IMR-90 (cell line): ENCODE measurements around the gene ITGA5. TPM values are rescaled to one million over a fixed set of nuclear protein-coding genes. Genes with fewer than 3 reads are reported as not detected.

ENCODE experiments used
- ATAC-seq: fragments of 200-7000 bp; cut with Tn5 transposase; 2 replicates; pipeline ENCODE4 v1.9.1; 2020; ENCODE audit warnings: low read depth, mild to moderate bottlenecking, moderate library complexity
- BruUV-seq: library from RNA; stranded (reverse); fragments of 400-500 nt; replicated peaks from 2 replicates; lab custom pipeline; 2021; lab: Mats Ljungman, UMichigan
- CTCF ChIA-PET: fragments of 300-600 bp; formaldehyde crosslinking; extraction: SDS; loops from one replicate; lab custom pipeline; 2021; ENCODE audit warnings: antibody characterized with exemption; lab: Yijun Ruan, JAX
- POLR2A ChIA-PET: fragments of 300-600 bp; sonication (Branson Sonifier 250); formaldehyde crosslinking; loops from one replicate; lab custom pipeline; 2022; ENCODE audit warnings: antibody characterized with exemption; ENCODE audit not compliant: unreplicated experiment; lab: Charles Lee
- DNase-seq: peaks from one replicate; pipeline ENCODE4 v3.0.0; 2013
- H2AFZ ChIP-seq: replicated peaks from 2 replicates; pipeline ENCODE3; 2013; ENCODE audit warnings: low read length, mild to moderate bottlenecking; ENCODE audit not compliant: poor library complexity
- H2AK5ac ChIP-seq: 2 replicates; pipeline ENCODE4 v1.6.1; 2013; ENCODE audit warnings: low read depth, low read length, inconsistent platforms
- H2AK9ac ChIP-seq: replicated peaks from 2 replicates; pipeline ENCODE3; 2013; ENCODE audit warnings: mild to moderate bottlenecking, low read depth, low read length, moderate library complexity; ENCODE audit not compliant: poor library complexity
- H2BK120ac ChIP-seq: 2 replicates; pipeline ENCODE4 v1.6.1; 2013; ENCODE audit warnings: low read depth, low read length, inconsistent platforms
- H2BK15ac ChIP-seq: 3 replicates; pipeline ENCODE4 v1.6.1; 2013; ENCODE audit warnings: low read depth, low read length, inconsistent platforms
- H2BK20ac ChIP-seq: 2 replicates; pipeline ENCODE4 v1.6.1; 2013; ENCODE audit warnings: low read depth, mild to moderate bottlenecking, inconsistent platforms, low read length, moderate library complexity
- H2BK5ac ChIP-seq: 2 replicates; pipeline ENCODE4 v1.6.1; 2013; ENCODE audit warnings: mild to moderate bottlenecking, low read depth, low read length, inconsistent platforms; ENCODE audit not compliant: poor library complexity, severe bottlenecking
- H3K14ac ChIP-seq: replicated peaks from 2 replicates; pipeline ENCODE4 v1.6.1; 2013; ENCODE audit warnings: low read depth, low read length, inconsistent platforms
- H3K18ac ChIP-seq: 2 replicates; pipeline ENCODE4 v1.6.1; 2013; ENCODE audit warnings: low read depth, low read length, control low read depth
- H3K23ac ChIP-seq: 2 replicates; pipeline ENCODE4 v1.6.1; 2013; ENCODE audit warnings: low read depth, low read length, inconsistent platforms
- H3K27ac ChIP-seq: 2 replicates; pipeline ENCODE4 v1.5.1; 2013; ENCODE audit warnings: mild to moderate bottlenecking, control low read depth, low read length; ENCODE audit not compliant: insufficient read depth
- H3K27me3 ChIP-seq: 2 replicates; pipeline ENCODE4 v1.6.1; 2013; ENCODE audit warnings: low read length; ENCODE audit not compliant: control insufficient read depth, insufficient read depth
- H3K36me3 ChIP-seq: 2 replicates; pipeline ENCODE4 v1.6.1; 2013; ENCODE audit warnings: low read length, mixed read lengths; ENCODE audit not compliant: control insufficient read depth, insufficient read depth
- H3K4ac ChIP-seq: 2 replicates; pipeline ENCODE4 v1.6.1; 2013; ENCODE audit warnings: low read depth, low read length, inconsistent platforms
- H3K4me1 ChIP-seq: 2 replicates; pipeline ENCODE4 v1.6.1; 2013; ENCODE audit warnings: low read length, mixed read lengths; ENCODE audit not compliant: control insufficient read depth, insufficient read depth
- H3K4me2 ChIP-seq: 2 replicates; pipeline ENCODE4 v1.6.1; 2013; ENCODE audit warnings: low read depth, mild to moderate bottlenecking, control low read depth, low read length, moderate library complexity
- H3K4me3 ChIP-seq: 2 replicates; pipeline ENCODE4 v1.5.1; 2013; ENCODE audit warnings: low read depth, mild to moderate bottlenecking, control low read depth, low read length, moderate library complexity; ENCODE audit not compliant: insufficient read depth
- H3K56ac ChIP-seq: 2 replicates; pipeline ENCODE4 v1.6.1; 2013; ENCODE audit warnings: low read length, inconsistent platforms; ENCODE audit not compliant: insufficient read depth; ENCODE audit errors: extremely low read depth
- H3K79me1 ChIP-seq, 2 experiments: 2 replicates each; pipeline ENCODE4 v1.6.1; 2013; ENCODE audit warnings: low read length in 2 of 2, inconsistent platforms in 1 of 2, low read depth in 1 of 2
- H3K9ac ChIP-seq: 2 replicates; pipeline ENCODE4 v1.6.1; 2013; ENCODE audit warnings: low read depth, low read length, control low read depth
- H3K9me1 ChIP-seq: 2 replicates; pipeline ENCODE4 v1.6.1; 2013; ENCODE audit warnings: low read length, inconsistent platforms; ENCODE audit not compliant: insufficient read depth
- H3K9me3 ChIP-seq: 2 replicates; pipeline ENCODE4 v1.6.1; 2013; ENCODE audit warnings: low read length; ENCODE audit not compliant: control insufficient read depth, insufficient read depth
- H4K20me1 ChIP-seq: 2 replicates; pipeline ENCODE4 v1.6.1; 2013; ENCODE audit warnings: low read length, inconsistent platforms; ENCODE audit not compliant: insufficient read depth
- H4K5ac ChIP-seq: 2 replicates; pipeline ENCODE4 v1.6.1; 2013; ENCODE audit warnings: mild to moderate bottlenecking, low read depth, low read length, control low read depth
- H4K8ac ChIP-seq, 2 experiments: 2 replicates each; pipeline ENCODE4 v1.6.1; 2013; ENCODE audit warnings: low read depth in 2 of 2, low read length in 2 of 2, control low read depth in 1 of 2, inconsistent platforms in 1 of 2
- H4K91ac ChIP-seq: 2 replicates; pipeline ENCODE4 v1.6.1; 2013; ENCODE audit warnings: low read depth, low read length, inconsistent platforms; ENCODE audit not compliant: insufficient read depth
- MAZ ChIP-seq: IDR thresholded peaks from 2 replicates; pipeline ENCODE4 v1.6.1; 2012; ENCODE audit warnings: low read depth, mild to moderate bottlenecking, low read length, improper control_type of control experiment, moderate library complexity, borderline replicate concordance
- NFE2L2 ChIP-seq: fragments of 150-350 bp; IDR thresholded peaks from 2 replicates; pipeline ENCODE4 v1.6.1; 2016; ENCODE audit warnings: low read depth, mild to moderate bottlenecking, low read length
- RFX5 ChIP-seq: IDR thresholded peaks from 2 replicates; pipeline ENCODE4 v1.8.0; 2012; ENCODE audit warnings: low read depth, mild to moderate bottlenecking, low read length, moderate library complexity
- WGBS, 2 experiments: methylation state at CpG; one replicate each; pipeline versions ENCODE4 v1.1.5 to v1.1.7; 2013; ENCODE audit warnings: missing lambda C conversion rate in 2 of 2; ENCODE audit not compliant: insufficient read length in 1 of 2; ENCODE audit errors: extremely low coverage in 2 of 2; 5-methylcytosine and 5-hydroxymethylcytosine counted together
- dilution Hi-C: fragments of 300-500 bp; cut with HindIII; formaldehyde crosslinking; loops from one replicate; pipeline ENCODE4 v1.14.3; 2018; ENCODE audit warnings: low sequenced_read_pairs; ENCODE audit not compliant: unreplicated experiment
- in situ Hi-C: fragments of 300-500 bp; cut with MboI; formaldehyde crosslinking; loops from 3 replicates; pipeline ENCODE4 v1.14.3; 2019; ENCODE audit warnings: low sequenced_read_pairs, inconsistent platforms, mixed read lengths
- intact Hi-C: fragments of 100-400 bp; cut with micrococcal nuclease; formaldehyde crosslinking; loops from 2 replicates; pipeline ENCODE4 v1.10.0; 2022
- polyA plus RNA-seq, 3 experiments: library from polyadenylated mRNA; depleted of rRNA; stranded (reverse); fragments of >200 nt; gene quantifications; 2 replicates each; pipeline ENCODE4 v1.2.3, GENCODE V29; 2012; ENCODE audit warnings: low replicate concordance in 1 of 3
- total RNA-seq: library from RNA; depleted of rRNA; stranded (reverse); fragments of >200 nt; gene quantifications from 2 replicates; pipeline ENCODE4 v1.2.3, GENCODE V29; 2012
- TF ChIP-seq, protein P1 (sequence below): conservative IDR thresholded peaks from 2 replicates; pipeline ENCODE4 v1.5.1; 2012; ENCODE audit warnings: mild to moderate bottlenecking, low read depth, low read length, improper control_type of control experiment

The ITGA5 gene
- total and polyA plus RNA-seq, 2 of the 4 experiments (the other 2 are of a cell fraction), result 159 to 259 TPM

DNA sequence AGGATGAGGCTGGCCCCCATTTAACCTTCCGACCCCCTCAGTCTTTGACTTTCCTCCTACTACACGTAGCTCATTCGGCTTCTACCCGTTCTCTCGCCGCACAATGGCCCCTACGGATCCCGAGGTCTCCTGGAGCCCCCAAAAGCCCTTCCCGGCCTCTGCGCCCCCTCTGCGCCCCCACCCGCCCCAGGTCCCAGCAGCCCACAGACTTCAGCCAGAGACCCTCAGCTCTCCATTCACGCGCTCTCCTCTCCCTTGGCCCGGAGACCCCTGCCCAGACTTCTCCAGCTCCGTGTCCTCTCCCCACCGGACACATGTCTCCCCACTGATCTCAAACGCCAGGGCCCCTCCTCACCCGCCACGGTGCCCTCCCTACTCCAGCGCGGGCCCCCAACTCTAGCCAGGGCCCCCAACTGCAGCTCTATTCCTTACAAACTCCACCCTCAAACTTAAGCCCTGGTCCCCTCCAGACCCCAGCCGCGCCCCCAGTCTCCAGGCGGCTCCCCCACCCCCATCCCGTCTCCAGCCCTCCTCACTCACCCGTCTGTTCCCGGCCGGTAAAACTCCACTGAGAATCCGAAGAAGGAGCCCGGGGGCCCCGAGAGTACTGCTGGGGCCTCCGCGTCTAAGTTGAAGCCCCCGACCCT is 502 bp downstream of the ITGA5 start (continued):
- no peak for TF ChIP-seq MAZ

DNA sequence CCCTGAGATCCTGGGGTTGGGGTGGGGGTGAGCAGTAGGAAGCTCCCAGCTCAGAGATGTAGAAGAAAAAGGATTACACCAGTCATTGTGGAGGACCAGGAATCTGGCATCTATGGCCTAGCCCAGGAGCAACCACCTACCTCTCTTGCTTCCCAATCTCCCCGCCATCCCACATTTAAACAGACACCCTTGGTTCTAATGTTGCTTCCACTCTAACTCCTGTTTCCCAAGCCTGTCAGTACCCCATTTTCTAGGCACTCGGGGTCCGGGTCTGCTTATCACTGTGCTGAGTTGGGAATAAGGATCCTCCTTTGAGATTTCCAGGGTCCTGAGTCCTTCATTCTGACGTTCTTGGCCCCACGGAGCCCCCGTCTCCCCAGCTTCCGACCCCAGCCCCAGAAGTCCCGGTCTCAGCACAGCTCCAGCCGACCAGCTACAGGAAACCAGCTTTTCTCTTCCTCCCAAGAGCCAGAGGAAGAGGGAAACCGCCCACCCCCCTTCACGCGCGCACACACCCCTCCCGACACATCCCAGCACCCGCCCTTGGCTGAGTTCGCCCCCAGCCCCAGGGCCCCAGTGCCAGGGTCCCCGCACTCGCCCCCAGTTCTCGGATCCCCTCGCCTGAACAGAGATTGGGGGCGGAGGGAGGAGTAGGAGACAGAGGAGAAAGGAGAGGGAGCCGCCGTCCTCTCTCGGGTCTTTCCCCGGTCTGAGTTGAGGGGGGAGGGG is 1.2 kb downstream of the ITGA5 start:
- H4K20me1 ChIP-seq, result peaks cover 50% of the 10 kb centered on the region
- ATAC-seq (peak; percentile 5), DNase-seq (no peak)
- peak overlapping the region; percentile 88 for H2BK5ac ChIP-seq
- no peak overlapping the region for H2BK20ac ChIP-seq
- peak overlapping the region; percentile 72 for H3K56ac ChIP-seq
- peak overlapping the region; percentile 61 to 83 for H4K8ac ChIP-seq
- H3K9me3 ChIP-seq, result no peaks in the 10 kb centered on the region
- TF ChIP-seq RFX5 (no peak), NFE2L2 (no peak)
- TF ChIP-seq, protein P1, sequence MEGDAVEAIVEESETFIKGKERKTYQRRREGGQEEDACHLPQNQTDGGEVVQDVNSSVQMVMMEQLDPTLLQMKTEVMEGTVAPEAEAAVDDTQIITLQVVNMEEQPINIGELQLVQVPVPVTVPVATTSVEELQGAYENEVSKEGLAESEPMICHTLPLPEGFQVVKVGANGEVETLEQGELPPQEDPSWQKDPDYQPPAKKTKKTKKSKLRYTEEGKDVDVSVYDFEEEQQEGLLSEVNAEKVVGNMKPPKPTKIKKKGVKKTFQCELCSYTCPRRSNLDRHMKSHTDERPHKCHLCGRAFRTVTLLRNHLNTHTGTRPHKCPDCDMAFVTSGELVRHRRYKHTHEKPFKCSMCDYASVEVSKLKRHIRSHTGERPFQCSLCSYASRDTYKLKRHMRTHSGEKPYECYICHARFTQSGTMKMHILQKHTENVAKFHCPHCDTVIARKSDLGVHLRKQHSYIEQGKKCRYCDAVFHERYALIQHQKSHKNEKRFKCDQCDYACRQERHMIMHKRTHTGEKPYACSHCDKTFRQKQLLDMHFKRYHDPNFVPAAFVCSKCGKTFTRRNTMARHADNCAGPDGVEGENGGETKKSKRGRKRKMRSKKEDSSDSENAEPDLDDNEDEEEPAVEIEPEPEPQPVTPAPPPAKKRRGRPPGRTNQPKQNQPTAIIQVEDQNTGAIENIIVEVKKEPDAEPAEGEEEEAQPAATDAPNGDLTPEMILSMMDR, result no peak
- peak overlapping the region; percentile 96 for H3K9ac ChIP-seq
- peak overlapping the region; percentile 74 for H4K91ac ChIP-seq
- H3K36me3 ChIP-seq, result peaks cover 9% of the 10 kb centered on the region
- peaks cover 39% of the 10 kb centered on the region for H3K4me1 ChIP-seq
- H2AFZ ChIP-seq, result peak overlapping the region; percentile 9
- H3K14ac ChIP-seq, result peak overlapping the region; percentile 94
- ChIA-PET CTCF (interaction anchor here (2.0 to 2.9 kb wide), 3 partner anchors 19 to 38 kb away, joined by 7 to 9 read pairs (median 9); no protein-coding TSS in a partner anchor), POLR2A (no interaction called here)
- peaks cover 11 to 44% of the 10 kb centered on the region in 2 experiments; a peak in 3 of 4 replicates for H3K79me1 ChIP-seq
- H3K27me3 ChIP-seq, result no peaks in the 10 kb centered on the region
- BruUV-seq, result no TSS peak
- H2AK9ac ChIP-seq, result peak overlapping the region; percentile 86
- H2BK15ac ChIP-seq, result peak overlapping the region; percentile 75; the same call in 2 of the 3 replicates
- peak overlapping the region; percentile 97 for H3K4me2 ChIP-seq
- peak overlapping the region; percentile 89 for H3K27ac ChIP-seq
- peak overlapping the region; percentile 54 for H2AK5ac ChIP-seq
- peak overlapping the region; percentile 68 for H4K5ac ChIP-seq
- WGBS, 2 experiments, result 7% methylated on average over 3 of the region's 25 CpGs; no CpG with 5 or more reads in 1 of the 2 experiments
- peaks cover 45% of the 10 kb centered on the region for H3K9me1 ChIP-seq
- peak overlapping the region; percentile 35 for H2BK120ac ChIP-seq
- peak overlapping the region; percentile 93 for H3K4ac ChIP-seq
- H3K18ac ChIP-seq, result peak overlapping the region; percentile 84
- peak overlapping the region; percentile 94 for H3K4me3 ChIP-seq
- dilution Hi-C loops (no loop called here), in situ Hi-C loops (no loop called here), intact Hi-C loops (loop anchor here (2.0 kb wide), 1 partner anchor 21 kb away; no protein-coding TSS in a partner anchor)
- peak overlapping the region; percentile 90 for H3K23ac ChIP-seq
